HL-60/S4 (cell line): ENCODE data around the gene MOCS3.

Experiments used
- in situ Hi-C: fragments of 300-500 bp; cut with MboI; formaldehyde crosslinking; loops from 2 replicates; pipeline ENCODE4 v1.14.3; 2022; ENCODE audit warnings: low sequenced_read_pairs

The MOCS3 gene

DNA sequence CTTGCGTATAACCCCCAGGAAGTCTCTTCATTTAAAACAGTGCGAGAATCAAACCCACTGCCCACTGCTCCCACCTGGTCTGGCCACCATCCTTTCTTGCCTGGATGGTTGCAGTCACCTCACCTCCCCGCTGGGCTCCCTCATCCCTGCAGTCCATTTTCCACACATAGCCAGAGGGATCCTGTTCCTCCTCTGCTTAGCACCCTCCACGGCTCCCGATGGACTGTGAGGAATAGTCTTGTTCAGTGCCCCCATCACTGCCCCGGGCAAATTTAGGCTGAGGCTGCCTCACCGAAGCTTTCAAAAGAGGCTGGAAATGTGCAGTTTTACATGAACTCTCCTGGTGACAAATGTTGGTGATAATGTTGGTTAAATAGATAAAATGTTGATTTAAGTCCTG, 46.6 kb downstream of the MOCS3 start:
- in situ Hi-C loops = no loop called here

DNA sequence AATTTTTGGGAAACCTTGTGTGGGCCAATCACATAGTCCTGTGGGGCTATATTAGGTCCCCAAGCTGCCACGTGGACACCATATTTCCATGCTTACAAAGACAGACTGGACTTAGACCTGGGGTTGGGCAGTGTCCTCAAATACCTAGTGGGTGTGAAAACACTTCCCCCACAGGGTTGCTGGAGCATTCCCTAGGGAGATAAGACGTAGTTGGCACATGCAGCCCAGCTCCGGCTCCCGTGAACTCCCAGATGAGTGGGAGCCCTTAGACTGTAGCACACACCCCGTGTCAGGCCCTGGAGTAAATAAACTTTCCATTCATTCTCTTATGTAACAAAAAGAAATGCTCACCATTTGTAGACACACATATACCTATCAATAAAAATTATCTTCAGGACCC, 50.1 kb downstream of the MOCS3 start:
- in situ Hi-C loops = no loop called here

DNA sequence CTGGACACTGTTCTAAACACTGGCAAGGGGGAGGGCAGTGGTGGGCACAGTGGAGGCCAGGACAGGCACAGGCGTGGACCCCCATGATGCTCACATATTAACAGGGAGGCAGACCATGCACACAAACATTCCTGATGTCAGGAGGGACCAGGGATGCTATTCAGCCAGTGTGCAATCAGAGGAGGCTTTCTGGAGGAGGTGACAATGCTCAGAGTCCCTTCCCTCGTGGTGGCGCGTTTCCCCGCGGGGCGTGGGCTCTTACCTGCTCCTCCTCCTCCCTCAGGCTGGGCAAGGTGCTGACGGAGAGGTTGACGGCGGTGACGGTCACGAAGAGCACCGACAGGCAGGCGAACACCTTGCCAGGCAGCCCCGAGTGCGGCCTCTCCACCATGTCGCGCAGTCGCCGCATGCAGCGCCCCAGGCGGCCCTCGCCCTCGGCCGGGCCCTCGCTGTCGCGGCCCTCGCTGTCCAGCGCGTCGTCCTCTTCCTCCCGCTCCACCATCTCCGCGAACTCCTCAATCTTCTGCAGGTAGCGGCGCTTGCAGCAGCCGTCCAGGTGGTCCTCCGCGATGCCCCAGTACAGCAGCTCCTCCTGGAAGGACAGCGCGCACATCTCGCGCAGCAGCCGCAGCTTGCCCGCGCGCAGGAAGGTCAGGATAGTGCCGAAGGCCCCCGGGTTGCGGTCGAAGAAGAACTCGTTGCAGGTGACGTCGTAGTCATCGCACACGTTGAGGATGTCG, 50.9 kb downstream of the MOCS3 start:
- in situ Hi-C loops = no loop called here

DNA sequence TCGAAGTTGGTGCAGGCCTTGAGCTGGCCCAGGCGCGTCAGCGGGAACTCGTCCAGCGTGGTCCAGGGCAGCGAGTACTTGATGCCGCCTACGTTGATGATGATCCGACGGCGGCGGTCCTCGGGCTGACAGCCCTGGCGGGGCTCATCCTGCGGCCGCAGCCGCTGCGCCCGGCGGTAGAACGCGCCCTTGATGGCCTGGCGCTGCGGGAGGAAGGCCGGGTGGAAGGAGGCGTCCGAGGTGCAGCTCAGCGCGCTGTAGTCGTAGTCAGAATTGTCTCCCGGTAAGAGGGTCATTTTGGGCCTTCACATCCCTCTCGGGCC, 51.4 kb downstream of the MOCS3 start:
- in situ Hi-C loops = no loop called here

DNA sequence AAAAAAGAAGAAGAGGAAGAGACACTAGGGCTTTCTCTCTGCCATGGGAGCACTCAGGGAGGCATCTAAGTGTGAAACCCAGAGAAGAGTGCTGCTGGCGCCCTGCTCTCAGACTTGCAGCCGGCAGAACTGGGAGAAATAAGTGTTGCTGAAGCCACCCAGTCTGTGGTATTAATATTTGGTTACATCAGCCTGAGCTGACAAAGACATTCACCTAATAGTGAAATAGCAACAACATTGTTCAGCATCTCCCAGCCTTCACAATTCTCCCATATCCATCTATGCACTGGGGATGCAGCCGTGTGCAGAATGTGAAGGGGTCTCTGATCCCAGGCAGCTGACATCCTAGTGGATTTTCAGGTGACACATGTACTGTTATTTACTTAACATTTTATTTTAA, 52.3 kb downstream of the MOCS3 start:
- in situ Hi-C loops = no loop called here

DNA sequence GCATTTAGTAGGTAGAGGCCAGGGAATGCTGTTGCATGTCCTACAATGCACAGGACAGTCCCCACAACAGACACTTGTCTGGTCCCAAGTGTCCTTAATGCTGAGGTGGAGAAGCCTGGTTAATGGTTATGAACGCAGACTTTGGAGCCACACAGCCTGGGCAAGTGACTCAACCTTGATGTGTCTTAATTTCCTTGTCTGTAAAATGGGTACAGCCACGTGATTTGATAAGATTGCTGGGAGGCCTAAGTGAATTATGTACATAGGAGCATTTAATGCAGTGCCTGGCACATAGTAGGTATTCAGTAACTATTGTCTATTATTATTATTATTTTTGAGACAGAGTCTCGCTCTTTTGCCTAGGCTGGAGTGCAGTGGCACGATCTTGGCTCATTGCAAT, 52.9 kb downstream of the MOCS3 start:
- in situ Hi-C loops = no loop called here

DNA sequence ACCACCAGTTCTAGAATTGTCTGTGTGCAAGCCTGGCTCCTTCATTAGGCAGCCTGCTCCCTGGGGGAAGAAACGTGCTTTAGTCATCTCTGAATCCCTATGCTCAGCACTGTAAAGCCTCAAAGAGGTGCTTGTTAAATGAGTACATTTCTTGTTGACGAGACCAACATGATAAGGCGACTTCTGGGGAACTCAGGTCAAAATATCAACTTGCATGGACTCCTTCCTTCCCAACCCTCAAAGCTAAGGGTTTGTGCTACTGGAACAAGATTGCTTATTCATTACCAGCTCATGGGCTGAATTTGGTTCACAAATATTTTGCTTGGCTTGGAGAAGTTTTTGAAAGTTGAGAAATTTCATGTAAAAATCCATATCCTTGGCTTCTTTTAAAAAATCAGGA, 53.7 kb downstream of the MOCS3 start:
- in situ Hi-C loops = no loop called here
